NCI-H1092 (cell line): ENCODE data around the gene IFI16.
"Not testable (repeated sequence)": the region's sequence is repeated elsewhere in the genome, so short reads cannot be mapped to it uniquely, and the experiment has no call there.

ENCODE experiments used
- DNase-seq: peaks from one replicate; lab custom pipeline; 2025; lab: John Stamatoyannopoulos, UW

Gene IFI16

DNA sequence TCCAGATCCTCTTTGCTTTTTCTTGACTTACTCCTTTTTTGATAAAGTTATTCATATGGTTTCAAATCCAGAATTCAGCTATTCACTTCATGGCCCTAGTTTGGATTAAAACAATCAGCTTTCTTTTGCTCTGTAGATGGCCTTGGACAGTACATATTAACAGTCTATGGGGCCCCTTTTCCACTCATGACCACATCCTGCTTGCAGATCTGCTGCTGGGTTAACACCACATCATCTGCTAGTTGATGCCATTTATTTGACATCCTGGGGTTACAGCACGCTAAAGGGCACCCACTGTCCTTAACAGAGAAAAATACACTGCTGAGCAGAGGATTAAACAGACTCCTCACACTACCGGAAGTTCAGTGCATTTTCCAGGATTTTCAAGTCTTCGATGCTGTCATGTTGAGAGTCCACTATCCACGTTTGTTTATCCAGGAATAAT lies 941 bp upstream of the IFI16 start:
- no peak for DNase-seq

DNA sequence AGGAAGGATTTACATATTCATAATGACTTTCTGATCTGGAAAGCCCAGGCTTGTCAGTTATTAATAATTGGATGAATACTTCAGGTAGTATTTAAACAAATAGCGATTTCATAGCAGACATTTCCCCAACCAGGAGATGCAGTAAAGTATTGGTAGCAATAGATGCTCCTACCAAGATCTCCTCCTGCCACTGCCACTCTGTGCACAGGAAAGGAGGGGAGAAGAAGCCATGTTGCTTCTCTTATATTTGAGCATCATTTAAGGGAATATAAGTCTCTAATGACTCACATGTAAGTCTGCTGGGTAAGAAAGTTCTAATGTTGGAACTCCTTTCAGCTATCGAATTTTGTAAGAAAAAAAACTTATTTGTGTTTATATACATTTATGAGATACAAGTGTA lies 420 bp upstream of the IFI16 start:
- DNase-seq: no peak

DNA sequence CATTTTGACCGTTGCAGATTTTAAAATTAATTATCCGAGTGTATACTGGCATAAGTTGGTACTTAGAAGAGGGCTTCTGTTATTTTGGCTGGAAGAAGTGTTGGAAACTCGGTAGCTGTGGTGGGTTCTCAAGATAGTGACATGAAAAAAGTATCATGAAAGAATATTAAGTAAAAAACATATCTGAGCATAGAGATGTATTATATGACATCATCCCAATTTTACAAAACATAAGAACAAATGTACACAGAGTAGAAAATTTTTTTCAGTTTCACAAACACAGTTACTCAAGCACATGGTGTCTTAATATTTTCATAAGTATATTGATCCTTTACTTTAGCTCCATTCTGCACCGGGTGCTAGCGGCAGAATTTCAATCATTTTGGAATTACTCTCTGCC lies 684 bp downstream of the IFI16 start:
- no peak for DNase-seq

DNA sequence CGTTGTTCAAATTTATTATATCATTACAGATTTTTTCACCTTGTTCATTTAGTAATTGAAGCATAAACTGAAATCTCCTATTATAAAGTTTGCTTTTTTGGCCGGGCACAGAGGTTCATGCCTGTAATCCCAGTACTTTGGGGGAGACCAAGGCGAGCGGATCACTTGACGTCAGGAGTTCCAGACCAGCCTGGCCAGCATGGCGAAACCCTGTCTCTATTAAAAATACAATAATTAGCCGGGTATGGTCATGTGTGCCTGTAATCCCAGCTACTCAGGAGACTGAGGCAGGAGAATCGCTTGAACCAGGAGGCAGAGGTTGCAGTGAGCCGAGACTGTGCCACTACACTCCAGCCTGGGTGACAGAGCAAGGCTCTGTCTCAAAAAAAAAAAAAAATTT lies 1.3 kb downstream of the IFI16 start:
- not testable (repeated sequence) for DNase-seq

DNA sequence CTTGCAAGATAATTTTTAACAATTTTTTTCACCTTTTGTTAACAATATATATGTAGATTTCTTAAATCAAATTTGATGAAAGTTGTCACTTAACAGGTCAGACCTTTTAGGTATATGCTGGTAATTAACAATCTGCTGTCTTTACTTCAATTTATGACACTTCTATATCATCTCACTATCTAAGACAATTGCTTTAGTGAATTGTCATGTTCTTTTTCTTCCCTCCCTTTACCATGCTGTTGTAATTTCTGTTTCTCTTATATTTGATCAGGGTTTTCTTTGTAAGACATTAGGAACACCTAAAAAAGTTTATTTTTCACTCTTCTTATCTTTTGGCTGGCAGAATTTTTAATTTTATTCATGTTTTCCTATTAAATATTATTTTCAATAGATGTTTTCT lies 2.0 kb downstream of the IFI16 start:
- DNase-seq: no peak

DNA sequence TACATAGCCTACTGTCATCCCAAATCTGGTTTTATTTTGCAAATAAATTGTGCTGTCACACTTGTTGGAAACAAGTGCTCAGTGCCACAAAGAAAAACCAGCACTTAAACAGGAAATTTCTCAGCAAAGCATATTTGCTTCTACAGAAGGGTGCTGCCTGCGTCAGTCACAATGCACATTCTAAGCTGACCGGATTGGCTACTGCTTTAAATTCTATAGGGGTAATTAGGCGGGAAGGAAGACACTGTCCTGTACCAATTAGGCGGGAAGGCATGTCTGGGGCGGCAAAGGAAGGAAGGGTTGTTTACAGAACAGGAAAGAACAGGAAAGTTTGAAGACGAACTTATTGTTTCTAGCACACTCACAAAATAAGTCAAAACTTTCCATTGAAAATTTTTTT lies 2.8 kb downstream of the IFI16 start:
- no peak for DNase-seq

DNA sequence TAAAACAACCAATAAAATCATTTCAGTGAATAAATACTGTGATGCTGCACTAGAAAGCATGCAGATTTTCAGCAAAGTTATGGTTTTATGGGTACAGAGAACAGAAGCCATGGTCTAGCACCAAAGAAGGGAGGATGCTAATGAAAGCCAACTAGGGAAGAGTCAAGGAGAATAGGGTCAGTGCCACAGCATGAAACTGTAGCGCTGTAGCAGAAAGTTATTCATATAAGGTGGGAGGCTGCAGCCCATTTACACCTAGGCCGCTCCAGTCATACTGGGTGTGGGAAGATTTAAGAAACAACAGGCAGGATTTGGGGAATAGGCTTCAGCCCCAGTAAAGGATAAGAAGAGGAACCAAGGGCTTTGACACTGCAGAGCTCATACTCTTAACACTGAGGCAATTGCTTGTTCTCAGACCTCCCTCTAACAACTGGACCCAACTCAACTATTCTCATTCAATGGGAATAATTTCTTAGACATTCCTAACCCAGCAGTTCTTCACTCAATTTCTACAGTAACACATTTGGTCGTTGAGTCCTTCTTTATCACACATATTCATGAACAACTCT lies 4.4 kb downstream of the IFI16 start:
- no peak for DNase-seq

DNA sequence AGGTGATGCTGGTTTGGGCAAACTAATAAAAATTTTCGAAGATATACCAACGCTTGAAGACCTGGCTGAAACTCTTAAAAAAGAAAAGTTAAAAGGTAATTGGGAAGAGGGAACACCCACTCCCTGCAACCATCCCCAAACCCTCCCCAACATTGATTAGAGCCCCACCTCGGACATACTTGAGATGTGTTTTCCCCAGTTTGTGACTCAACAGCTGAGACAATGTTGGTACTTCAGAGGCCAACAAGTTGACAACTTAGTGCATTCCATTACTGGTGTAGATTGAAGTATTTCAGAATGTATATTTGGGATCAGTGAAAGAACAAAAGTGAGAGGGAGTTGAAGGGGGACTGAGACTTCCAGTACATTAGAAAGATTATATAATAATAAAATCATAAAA lies 5.1 kb downstream of the IFI16 start:
- DNase-seq: no peak

DNA sequence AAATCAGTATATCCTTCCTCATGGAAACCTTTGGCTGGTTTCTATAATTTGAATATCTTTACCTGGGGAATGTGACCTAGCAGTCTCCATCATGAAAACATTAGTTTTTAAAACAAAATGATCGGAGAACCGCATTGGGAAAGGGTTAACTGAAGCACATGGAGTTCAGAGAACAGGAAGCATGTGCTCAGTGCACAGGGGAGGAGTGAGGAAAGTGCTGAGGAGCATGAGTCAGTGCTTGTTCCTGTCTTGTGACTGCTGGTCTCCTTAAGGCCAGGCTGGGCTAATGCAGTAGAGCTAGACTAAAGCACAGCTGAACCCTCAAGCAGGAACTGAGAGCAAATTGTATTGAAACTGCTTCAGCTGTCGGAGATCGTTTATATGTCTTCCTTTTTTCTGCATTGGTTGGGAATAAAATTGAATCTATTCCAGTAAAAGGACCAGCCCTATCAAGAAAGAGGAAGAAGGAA lies 5.8 kb downstream of the IFI16 start:
- DNase-seq: no peak

DNA sequence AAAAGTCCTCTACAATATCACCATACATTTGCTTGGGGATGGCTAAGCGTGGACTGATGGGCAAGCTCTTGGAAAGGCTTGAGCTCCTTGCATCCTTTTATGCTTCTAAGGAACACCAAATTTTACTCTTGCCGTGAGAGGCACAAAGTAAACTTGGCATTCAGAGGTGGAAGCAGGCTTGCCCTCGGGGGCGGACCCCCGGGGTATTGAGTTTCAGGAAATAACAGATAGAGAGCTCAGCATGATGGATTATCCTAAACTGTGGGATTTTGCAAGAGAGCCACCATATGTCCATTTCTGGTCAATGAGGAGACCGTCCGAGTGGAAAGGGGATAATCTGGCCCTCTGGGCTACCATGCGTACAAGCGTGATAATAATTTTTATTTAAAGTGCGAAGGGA lies 14.0 kb downstream of the IFI16 start:
- no peak for DNase-seq

DNA sequence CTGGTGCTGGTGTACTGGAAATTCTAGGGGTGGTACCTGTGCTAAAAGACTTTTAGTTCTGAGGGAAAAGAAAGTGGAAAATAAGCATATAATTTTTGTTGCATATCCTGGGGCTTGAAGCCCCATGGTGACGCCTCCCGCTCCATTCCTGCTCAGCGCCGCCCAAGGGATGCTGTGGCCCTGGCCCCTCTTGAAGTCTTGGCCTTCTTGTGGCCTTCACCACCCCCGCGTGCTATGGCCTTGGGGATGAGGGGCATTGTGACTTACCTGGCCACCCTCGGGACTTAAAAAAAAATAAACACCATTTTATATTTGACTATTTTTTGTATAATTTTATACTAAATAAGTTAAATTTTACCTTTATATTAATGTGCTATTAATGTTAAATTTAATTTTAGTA lies 15.3 kb downstream of the IFI16 start:
- DNase-seq: no peak

DNA sequence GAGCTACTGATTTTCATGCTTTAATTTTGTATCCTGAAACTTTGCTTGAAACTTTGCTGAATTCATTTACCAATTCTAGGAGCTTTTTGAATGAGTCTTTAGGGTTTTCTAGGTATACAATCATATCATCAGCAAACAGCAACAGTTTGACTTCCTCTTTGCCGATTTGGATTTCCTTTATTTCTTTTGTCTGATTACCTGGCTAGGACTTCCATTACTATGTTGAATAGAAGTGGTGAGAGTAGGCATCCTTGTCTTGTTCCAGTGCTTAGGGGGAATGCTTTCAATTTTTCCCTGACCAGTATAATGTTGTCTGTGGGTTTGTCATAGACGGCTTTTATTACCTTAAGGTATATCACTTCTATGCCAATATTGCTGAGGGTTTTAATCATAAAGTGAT lies 17.1 kb downstream of the IFI16 start:
- DNase-seq: not testable (repeated sequence)

DNA sequence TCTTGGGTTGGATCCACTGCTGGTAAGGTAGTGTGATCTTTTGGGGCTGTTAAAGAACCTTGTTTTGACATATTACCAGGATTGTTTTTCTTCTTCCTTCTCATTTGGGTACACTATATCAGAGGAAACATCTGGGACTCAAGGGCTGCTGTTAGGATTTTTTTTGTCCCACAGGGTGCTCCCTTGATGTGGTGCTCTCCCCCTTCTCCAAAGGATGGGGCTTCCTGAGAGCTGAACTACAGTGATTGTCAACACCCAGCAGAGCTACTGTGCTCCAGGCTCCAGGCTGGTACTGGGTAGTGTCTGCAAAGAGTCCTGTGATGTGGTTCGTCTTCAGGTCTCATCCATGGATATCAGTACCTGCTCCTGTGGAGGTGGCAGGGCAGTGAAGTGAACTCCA lies 20.6 kb downstream of the IFI16 start:
- no peak for DNase-seq

DNA sequence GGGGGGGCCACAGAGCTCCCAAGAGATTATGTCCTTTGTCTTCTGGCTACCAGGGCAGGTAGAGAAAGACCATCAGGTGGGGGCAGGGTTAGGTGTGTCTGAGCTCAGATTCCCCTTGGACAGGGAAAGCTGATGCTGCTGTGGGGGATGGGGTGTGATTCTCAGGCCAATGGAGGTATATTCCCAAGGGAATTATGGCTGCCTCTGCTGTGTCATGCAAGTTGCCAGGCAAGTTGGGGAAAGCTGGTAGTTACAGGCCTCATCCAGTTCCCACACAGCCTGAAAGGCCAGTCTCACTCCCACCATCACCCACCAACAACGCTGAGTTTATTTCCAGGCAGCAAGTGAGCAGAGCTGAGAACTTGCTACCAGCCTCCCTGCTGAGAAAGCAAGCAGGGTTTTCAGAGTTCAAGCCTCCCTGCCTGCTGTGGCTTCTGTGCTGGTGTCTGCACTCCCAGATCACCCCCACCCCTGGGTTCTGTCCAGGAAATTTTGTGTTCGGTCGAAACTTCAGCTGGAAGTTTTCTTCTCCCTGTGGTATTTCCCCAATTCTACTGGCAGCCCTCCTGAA lies 21.3 kb downstream of the IFI16 start:
- DNase-seq: no peak

DNA sequence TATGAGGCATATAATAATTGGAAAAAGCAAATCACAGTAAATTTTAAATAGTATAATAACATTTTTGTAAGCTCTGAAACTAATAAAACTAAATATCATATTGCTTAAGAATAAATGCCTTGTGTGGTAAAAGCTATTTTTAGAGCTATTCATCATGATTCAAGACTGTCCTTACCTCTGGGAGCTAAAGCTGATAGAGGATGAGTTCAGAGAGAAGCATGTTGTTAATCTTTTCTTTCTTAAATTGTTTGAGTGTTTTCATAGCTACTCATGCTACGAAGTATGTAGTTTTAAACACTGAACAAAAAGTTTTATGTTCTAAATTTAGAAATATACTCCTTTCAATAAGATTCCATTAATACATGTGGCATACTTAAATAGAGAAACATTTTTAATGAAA lies 30.5 kb downstream of the IFI16 start:
- no peak for DNase-seq

DNA sequence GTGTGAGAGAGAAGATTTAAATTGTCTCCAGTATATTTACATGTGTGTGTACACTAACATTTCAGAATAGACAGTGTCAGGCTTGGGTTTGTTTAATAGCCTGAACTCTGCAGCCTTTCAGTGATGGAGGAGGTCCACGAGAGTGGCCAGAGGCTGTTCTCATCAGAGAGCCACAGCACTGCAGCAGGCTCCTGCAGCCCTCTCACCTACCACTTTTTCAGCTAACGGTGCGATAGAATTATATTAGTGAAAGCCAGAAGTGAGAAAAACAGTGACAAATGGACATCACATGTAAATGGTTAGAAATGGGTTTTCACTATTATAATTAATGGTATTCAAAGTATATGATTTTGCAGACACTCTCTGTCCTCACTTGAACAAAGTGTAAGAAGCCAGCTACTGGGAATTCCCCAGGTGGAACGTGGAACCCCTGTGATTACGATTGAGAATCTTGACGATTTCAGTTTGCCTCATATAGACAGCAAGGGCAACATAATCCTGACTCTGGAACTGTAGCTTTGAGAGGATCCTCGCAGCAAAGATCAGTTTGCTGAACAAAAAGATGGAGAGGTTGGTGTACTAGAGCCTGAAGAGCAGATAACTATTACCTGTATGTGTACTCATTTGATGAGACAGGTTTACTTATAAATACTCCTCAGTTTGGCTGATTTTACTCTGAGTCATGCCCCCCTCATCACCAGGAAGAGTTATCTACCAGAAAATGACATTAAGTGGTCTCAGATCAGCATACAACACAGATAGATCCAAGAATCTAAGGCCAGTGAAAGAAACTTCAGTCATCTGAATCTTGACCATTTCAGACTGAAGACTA lies 31.4 kb downstream of the IFI16 start:
- no peak for DNase-seq

DNA sequence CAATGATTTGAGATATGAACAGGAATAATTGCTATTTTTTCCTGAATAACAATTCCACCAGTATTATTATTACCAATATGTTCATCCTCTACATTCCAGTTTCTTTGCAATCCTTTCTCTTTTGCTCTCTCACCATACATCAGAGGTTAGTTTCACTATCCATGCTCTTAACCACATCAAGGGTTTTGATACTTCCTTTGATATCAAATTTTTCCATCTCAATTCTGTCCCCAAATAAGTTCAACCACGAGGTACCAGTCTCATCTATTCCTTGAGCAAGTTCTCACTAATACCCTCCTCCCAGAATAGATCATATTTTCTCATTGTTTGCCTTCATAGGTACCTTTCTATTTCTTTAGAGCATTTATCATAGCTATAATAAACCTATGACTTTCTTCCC lies 36.8 kb downstream of the IFI16 start:
- DNase-seq: not testable (repeated sequence)

DNA sequence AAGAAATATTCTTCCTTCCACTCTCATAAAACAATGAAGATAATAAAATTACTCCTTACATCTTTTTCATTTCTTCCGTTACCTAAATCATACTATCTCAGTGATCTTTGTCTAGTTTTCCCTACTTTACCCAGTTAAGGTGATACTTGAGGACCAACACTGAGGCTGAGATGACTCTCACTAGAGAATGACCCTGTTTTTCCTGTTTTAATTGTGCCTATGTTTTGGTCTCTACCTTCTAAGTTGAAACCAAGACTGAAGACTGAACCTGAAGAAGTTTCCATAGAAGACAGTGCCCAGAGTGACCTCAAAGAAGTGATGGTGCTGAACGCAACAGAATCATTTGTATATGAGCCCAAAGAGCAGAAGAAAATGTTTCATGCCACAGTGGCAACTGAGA lies 41.7 kb downstream of the IFI16 start:
- no peak for DNase-seq

DNA sequence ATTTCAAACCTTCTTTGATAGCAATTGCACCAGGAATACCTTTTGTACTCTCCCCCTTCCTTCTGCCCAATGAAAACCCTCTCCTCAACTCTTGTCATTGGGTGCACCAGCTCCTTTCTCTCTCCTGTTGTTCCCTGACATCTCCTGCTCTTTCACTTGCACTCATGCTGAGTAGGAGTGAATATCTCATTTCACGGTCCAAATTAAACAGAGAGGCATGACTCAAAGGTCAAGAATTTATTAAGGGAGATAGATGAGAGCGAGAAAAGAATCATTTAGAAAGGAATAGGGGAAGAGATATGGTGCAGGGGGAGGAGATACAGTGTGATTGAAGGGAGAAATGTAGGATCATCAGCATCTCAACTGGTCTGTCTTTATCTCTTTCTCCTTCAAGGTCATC lies 44.7 kb downstream of the IFI16 start:
- DNase-seq: no peak

DNA sequence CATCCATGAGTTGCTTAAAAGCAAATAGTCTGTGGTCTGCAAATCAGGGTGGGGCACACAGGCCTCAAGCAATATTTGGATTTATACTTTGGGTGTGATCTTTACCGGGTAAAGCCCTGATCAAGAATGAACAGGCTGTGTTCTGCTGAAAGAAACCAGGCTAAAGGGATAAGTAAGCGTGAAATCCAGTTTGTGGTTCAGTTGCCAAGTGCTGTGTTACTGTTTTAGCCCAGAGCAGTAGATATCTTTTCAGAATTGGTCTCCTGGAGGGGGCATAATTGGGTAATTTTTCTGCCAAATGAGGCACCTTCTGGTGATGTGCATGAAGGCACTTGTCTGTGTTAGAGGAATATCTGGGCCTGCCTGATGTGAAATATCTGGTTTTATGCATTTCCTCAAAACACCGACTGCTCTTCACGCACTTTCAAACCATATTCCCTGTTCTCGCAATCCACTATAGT lies 45.5 kb downstream of the IFI16 start:
- DNase-seq: no peak

DNA sequence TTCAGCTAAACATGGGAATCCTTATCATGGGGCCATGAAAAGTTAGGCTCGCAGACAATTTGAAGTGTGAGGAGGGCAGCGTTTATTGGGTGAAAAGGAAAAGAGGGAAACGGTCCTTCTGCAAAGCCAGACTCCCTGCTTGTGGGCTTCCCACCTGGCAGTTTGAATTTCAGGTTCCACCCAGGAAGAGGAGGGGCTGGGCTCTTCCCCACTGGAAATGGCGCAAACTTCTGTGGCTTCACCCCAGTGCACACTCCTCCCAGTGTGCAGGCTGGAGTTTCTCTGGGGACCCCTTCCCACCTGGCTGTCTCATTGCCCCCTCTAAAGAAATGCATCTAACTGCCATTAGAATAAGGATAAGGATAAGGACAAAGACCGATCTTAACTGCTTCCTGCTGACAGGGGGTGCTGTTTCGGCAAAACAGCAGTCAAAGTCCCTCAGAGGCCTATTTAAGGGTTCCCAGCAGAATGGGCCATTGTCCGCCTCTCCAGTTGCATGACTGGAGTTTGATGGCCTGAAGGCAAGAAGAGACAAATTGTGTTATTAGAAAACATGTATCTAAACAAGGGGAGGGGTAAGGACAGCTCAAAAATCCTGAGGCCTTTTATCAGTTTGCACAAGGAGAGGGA lies 46.5 kb downstream of the IFI16 start:
- DNase-seq: no peak

DNA sequence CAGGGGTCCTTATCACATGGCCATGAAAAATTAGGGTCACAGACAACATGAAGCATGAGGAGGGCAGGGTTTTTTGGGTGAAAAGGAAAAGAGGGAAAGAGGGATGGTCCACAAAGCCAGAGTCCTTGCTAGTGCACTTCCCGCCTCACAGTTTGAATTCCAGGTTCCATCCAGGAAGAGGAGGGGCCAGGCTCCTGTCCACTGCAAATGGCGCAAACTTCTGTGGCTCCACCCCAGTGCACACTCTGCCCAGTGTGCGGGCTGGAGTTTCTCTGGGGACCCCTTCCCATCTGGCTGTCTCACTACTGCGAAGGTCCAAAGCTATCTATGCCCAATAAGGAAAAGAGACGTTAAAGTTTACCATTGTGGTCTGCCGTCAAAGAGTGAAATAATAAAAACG lies 49.0 kb downstream of the IFI16 start:
- DNase-seq: no peak

DNA sequence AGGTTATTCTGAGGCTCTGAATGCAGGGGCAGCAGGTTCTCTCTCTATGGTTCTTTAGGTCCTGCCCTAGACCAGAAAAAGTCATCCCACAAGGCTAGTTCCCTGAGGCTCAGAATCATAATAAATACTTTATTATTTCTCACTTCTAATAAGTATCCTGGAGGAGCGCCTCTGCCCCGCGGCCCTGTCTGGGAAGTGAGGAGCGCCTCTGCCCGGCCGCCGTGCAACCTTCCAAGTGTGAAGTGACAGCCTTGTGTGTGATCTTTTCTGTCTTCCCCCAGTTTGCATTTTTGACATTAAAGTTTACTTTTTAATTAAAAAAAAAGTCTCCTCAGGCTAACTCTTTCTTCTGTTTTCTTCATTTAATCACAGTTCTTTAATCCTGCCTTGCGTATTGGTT lies 55.4 kb downstream of the IFI16 start:
- no peak for DNase-seq
